T-helper 2 cell treated with Interferon-gamma antibody and Interleukin-4, amounts not matched to agents 5 μg/mL and 100 μg/mL, for 36 hours (primary cell): ENCODE measurements around the gene ITIH3.

ENCODE experiments used
- DNase-seq: peaks from one replicate; pipeline ENCODE4 v3.0.0; 2021; ENCODE audit warnings: low spot score
- H3K27ac Mint-ChIP-seq: one replicate; pipeline ENCODE4 v1.8.0; 2021; ENCODE audit warnings: mild to moderate bottlenecking, mixed read lengths
- H3K27me3 Mint-ChIP-seq: one replicate; pipeline ENCODE4 v1.8.0; 2021; ENCODE audit warnings: low read depth, mixed read lengths
- H3K36me3 Mint-ChIP-seq: one replicate; pipeline ENCODE4 v1.8.0; 2021; ENCODE audit warnings: low read depth, mixed read lengths
- H3K4me1 Mint-ChIP-seq: one replicate; pipeline ENCODE4 v1.8.0; 2021; ENCODE audit warnings: low read depth, mixed read lengths
- H3K4me3 Mint-ChIP-seq: one replicate; pipeline ENCODE4 v1.8.0; 2022; ENCODE audit warnings: mild to moderate bottlenecking, moderate library complexity, mixed read lengths
- H3K9me3 Mint-ChIP-seq: one replicate; pipeline ENCODE4 v1.8.0; 2021; ENCODE audit warnings: mixed read lengths

The ITIH3 gene

GRCh38 chr3:52795298-52795900 is 803 bp downstream of the ITIH3 start:
- no peaks in the 10 kb centered on the region for H3K4me1 Mint-ChIP-seq
- no peaks in the 10 kb centered on the region for H3K9me3 Mint-ChIP-seq
- H3K27ac Mint-ChIP-seq = no peak overlapping the region
- H3K27me3 Mint-ChIP-seq = no peaks in the 10 kb centered on the region
- no peak for DNase-seq
- no peaks in the 10 kb centered on the region for H3K36me3 Mint-ChIP-seq
- H3K4me3 Mint-ChIP-seq = no peak overlapping the region

GRCh38 chr3:52796411-52796810 is 1.8 kb downstream of the ITIH3 start:
- H3K4me1 Mint-ChIP-seq = no peaks in the 10 kb centered on the region
- H3K9me3 Mint-ChIP-seq = no peaks in the 10 kb centered on the region
- H3K36me3 Mint-ChIP-seq = no peaks in the 10 kb centered on the region
- H3K27ac Mint-ChIP-seq = no peak overlapping the region
- H3K4me3 Mint-ChIP-seq = no peak overlapping the region
- DNase-seq = no peak
- no peaks in the 10 kb centered on the region for H3K27me3 Mint-ChIP-seq

- Mint-ChIP-seq H3K36me3 (no peaks in the 10 kb centered on the region), H3K4me3 (no peak overlapping the region), H3K9me3 (no peaks in the 10 kb centered on the region), H3K27ac (no peak overlapping the region), H3K4me1 (no peaks in the 10 kb centered on the region), H3K27me3 (no peaks in the 10 kb centered on the region)
- no peak for DNase-seq
Measured at GRCh38 chr3:52798376-52798977, 3.9 kb downstream of the ITIH3 start.

- no peaks in the 10 kb centered on the region for H3K27me3 Mint-ChIP-seq
- H3K36me3 Mint-ChIP-seq = no peaks in the 10 kb centered on the region
- no peak for DNase-seq
- H3K4me3 Mint-ChIP-seq = no peak overlapping the region
- H3K27ac Mint-ChIP-seq = no peak overlapping the region
- no peaks in the 10 kb centered on the region for H3K9me3 Mint-ChIP-seq
- no peaks in the 10 kb centered on the region for H3K4me1 Mint-ChIP-seq
Measured at GRCh38 chr3:52798978-52799476, 4.4 kb downstream of the ITIH3 start.

GRCh38 chr3:52800079-52800478 is 5.5 kb downstream of the ITIH3 start:
- no peaks in the 10 kb centered on the region for H3K4me1 Mint-ChIP-seq
- H3K27me3 Mint-ChIP-seq = no peaks in the 10 kb centered on the region
- no peaks in the 10 kb centered on the region for H3K36me3 Mint-ChIP-seq
- no peak for DNase-seq
- no peak overlapping the region for H3K4me3 Mint-ChIP-seq
- H3K27ac Mint-ChIP-seq = no peak overlapping the region
- H3K9me3 Mint-ChIP-seq = no peaks in the 10 kb centered on the region

GRCh38 chr3:52801839-52802238 is 7.2 kb downstream of the ITIH3 start:
- H3K9me3 Mint-ChIP-seq = no peaks in the 10 kb centered on the region
- no peaks in the 10 kb centered on the region for H3K36me3 Mint-ChIP-seq
- no peak overlapping the region for H3K27ac Mint-ChIP-seq
- H3K27me3 Mint-ChIP-seq = no peaks in the 10 kb centered on the region
- H3K4me3 Mint-ChIP-seq = no peak overlapping the region
- no peaks in the 10 kb centered on the region for H3K4me1 Mint-ChIP-seq
- no peak for DNase-seq

GRCh38 chr3:52805270-52806039 is 10.9 kb downstream of the ITIH3 start:
- Mint-ChIP-seq H3K9me3 (no peaks in the 10 kb centered on the region), H3K36me3 (no peaks in the 10 kb centered on the region), H3K27me3 (no peaks in the 10 kb centered on the region), H3K4me1 (peaks cover 4% of the 10 kb centered on the region), H3K4me3 (no peak overlapping the region), H3K27ac (no peak overlapping the region)
- no peak for DNase-seq

- no peaks in the 10 kb centered on the region for H3K27me3 Mint-ChIP-seq
- no peak overlapping the region for H3K4me3 Mint-ChIP-seq
- no peaks in the 10 kb centered on the region for H3K9me3 Mint-ChIP-seq
- H3K36me3 Mint-ChIP-seq = no peaks in the 10 kb centered on the region
- no peak for DNase-seq
- peaks cover 4% of the 10 kb centered on the region for H3K4me1 Mint-ChIP-seq
- H3K27ac Mint-ChIP-seq = no peak overlapping the region
Measured at GRCh38 chr3:52809149-52809548, 14.6 kb downstream of the ITIH3 start.

GRCh38 chr3:52809662-52810377 is 15.2 kb downstream of the ITIH3 start:
- Mint-ChIP-seq H3K9me3 (no peaks in the 10 kb centered on the region), H3K36me3 (no peaks in the 10 kb centered on the region), H3K27me3 (no peaks in the 10 kb centered on the region), H3K27ac (no peak overlapping the region), H3K4me3 (no peak overlapping the region), H3K4me1 (peaks cover 4% of the 10 kb centered on the region)
- no peak for DNase-seq

- no peaks in the 10 kb centered on the region for H3K27me3 Mint-ChIP-seq
- peaks cover 4% of the 10 kb centered on the region for H3K4me1 Mint-ChIP-seq
- no peak overlapping the region for H3K27ac Mint-ChIP-seq
- H3K9me3 Mint-ChIP-seq = no peaks in the 10 kb centered on the region
- no peaks in the 10 kb centered on the region for H3K36me3 Mint-ChIP-seq
- no peak overlapping the region for H3K4me3 Mint-ChIP-seq
- DNase-seq = no peak
Measured at GRCh38 chr3:52810923-52811322, 16.3 kb downstream of the ITIH3 start.

- no peak overlapping the region for H3K27ac Mint-ChIP-seq
- no peaks in the 10 kb centered on the region for H3K27me3 Mint-ChIP-seq
Measured at GRCh38 chr3:52811452-52812011, 16.9 kb downstream of the ITIH3 start.

GRCh38 chr3:52813810-52814209 is 19.2 kb downstream of the ITIH3 start:
- Mint-ChIP-seq H3K27me3 (no peaks in the 10 kb centered on the region), H3K36me3 (no peaks in the 10 kb centered on the region), H3K27ac (no peak overlapping the region), H3K4me3 (no peak overlapping the region), H3K4me1 (peaks cover 4% of the 10 kb centered on the region), H3K9me3 (no peaks in the 10 kb centered on the region)
- no peak for DNase-seq

More at GRCh38 chr3:52811452-52812011, 16.9 kb downstream of the ITIH3 start:
- Mint-ChIP-seq H3K9me3 (no peaks in the 10 kb centered on the region), H3K36me3 (no peaks in the 10 kb centered on the region), H3K4me3 (no peak overlapping the region), H3K4me1 (peaks cover 4% of the 10 kb centered on the region)
- DNase-seq = no peak

GRCh38 chr3:52816199-52816598 is 21.6 kb downstream of the ITIH3 start:
- no peak for DNase-seq
- Mint-ChIP-seq H3K4me1 (no peaks in the 10 kb centered on the region), H3K27me3 (no peaks in the 10 kb centered on the region), H3K4me3 (no peak overlapping the region), H3K27ac (no peak overlapping the region), H3K36me3 (no peaks in the 10 kb centered on the region), H3K9me3 (no peaks in the 10 kb centered on the region)

- Mint-ChIP-seq H3K36me3 (no peaks in the 10 kb centered on the region), H3K4me1 (no peaks in the 10 kb centered on the region), H3K4me3 (no peak overlapping the region), H3K27ac (no peak overlapping the region), H3K27me3 (no peaks in the 10 kb centered on the region), H3K9me3 (no peaks in the 10 kb centered on the region)
- no peak for DNase-seq
Measured at GRCh38 chr3:52816654-52817053, 22.1 kb downstream of the ITIH3 start.
